ENCODE results near the gene CHST8. TPM values are rescaled to one million over a fixed set of nuclear protein-coding genes. Genes with fewer than 3 reads are reported as not detected.

CHST8 gene
- total and polyA plus RNA-seq, 2 donors: 0.23 to 0.47 TPM

- DNase-seq (ENCODE audit: low read depth in 6 of 9, low spot score in 9 of 9): no peak
- H3K4me1 ChIP-seq (ENCODE audit: control insufficient read depth in 2 of 2, insufficient read depth in 2 of 2, low read length in 2 of 2): no peaks in the 10 kb centered on the region
- no peak overlapping the region for H3K27ac ChIP-seq (ENCODE audit: low read depth in 1 of 2, low read length in 1 of 2)
- WGBS: 2% methylated on average over 35 of the region's 35 CpGs
- no peak overlapping the region for H3K4me3 ChIP-seq (ENCODE audit: low read length in 2 of 2)
- H3K9me3 ChIP-seq (ENCODE audit: control insufficient read depth in 2 of 2, insufficient read depth in 1 of 2, low read length in 1 of 2): no peaks in the 10 kb centered on the region
- H3K36me3 ChIP-seq (ENCODE audit: control insufficient read depth in 2 of 2, insufficient read depth in 2 of 2, low read length in 1 of 2): no peaks in the 10 kb centered on the region
- peaks cover 39 to 68% of the 10 kb centered on the region in 2 donors for H3K27me3 ChIP-seq (ENCODE audit: control insufficient read depth in 2 of 2, insufficient read depth in 1 of 2, low read length in 1 of 2)
These were observed 704 bp downstream of the CHST8 start for GRCh38 chr19:33622505-33622808.

- no peaks in the 10 kb centered on the region for H3K9me3 ChIP-seq (ENCODE audit: control insufficient read depth in 2 of 2, insufficient read depth in 1 of 2, low read length in 1 of 2)
- H3K27ac ChIP-seq (ENCODE audit: low read depth in 1 of 2, low read length in 1 of 2): no peak overlapping the region
- no peaks in the 10 kb centered on the region for H3K4me1 ChIP-seq (ENCODE audit: control insufficient read depth in 2 of 2, insufficient read depth in 2 of 2, low read length in 2 of 2)
- H3K36me3 ChIP-seq (ENCODE audit: control insufficient read depth in 2 of 2, insufficient read depth in 2 of 2, low read length in 1 of 2): no peaks in the 10 kb centered on the region
- 3% methylated on average over 64 of the region's 64 CpGs for WGBS
- no peak overlapping the region for H3K4me3 ChIP-seq (ENCODE audit: low read length in 2 of 2)
- no peak for DNase-seq (ENCODE audit: low read depth in 6 of 9, low spot score in 9 of 9)
- H3K27me3 ChIP-seq (ENCODE audit: control insufficient read depth in 2 of 2, insufficient read depth in 1 of 2, low read length in 1 of 2): peaks cover 39 to 66% of the 10 kb centered on the region in 2 donors
These were observed 1.2 kb downstream of the CHST8 start for GRCh38 chr19:33622809-33623511.

DNA sequence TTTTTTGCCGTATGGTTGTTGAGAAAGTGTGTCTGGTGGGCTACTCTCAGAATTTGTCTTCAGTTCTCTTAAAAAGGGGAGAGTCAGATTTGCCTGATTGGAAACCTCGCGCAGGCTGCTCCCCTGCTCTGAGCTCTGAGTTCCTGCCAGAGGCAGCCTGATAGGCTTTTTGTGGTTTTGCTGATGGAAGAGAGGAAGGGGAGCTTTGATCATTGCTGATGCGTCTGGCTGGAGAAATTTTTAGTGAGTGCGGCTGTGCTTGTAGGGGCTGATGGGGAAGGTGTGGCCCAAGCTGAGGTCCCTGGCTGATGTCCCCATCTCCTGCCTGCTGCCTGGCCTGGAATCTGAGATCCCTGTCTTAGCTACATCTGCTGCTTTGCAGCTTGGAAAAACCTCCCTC, 2.8 kb downstream of the CHST8 start:
- Histone ChIP-seq H3K27me3 (ENCODE audit: control insufficient read depth in 2 of 2, insufficient read depth in 1 of 2, low read length in 1 of 2) (peaks cover 39 to 58% of the 10 kb centered on the region in 2 donors), H3K4me1 (ENCODE audit: control insufficient read depth in 2 of 2, insufficient read depth in 2 of 2, low read length in 2 of 2) (no peaks in the 10 kb centered on the region), H3K36me3 (ENCODE audit: control insufficient read depth in 2 of 2, insufficient read depth in 2 of 2, low read length in 1 of 2) (no peaks in the 10 kb centered on the region), H3K9me3 (ENCODE audit: control insufficient read depth in 2 of 2, insufficient read depth in 1 of 2, low read length in 1 of 2) (no peaks in the 10 kb centered on the region), H3K27ac (ENCODE audit: low read depth in 1 of 2, low read length in 1 of 2) (no peak overlapping the region), H3K4me3 (ENCODE audit: low read length in 2 of 2) (no peak overlapping the region)
- 17% methylated on average over 5 of the region's 5 CpGs for WGBS
- DNase-seq (ENCODE audit: low read depth in 6 of 9, low spot score in 9 of 9): no peak

- 77% methylated on average over 5 of the region's 5 CpGs for WGBS
- Histone ChIP-seq H3K36me3 (ENCODE audit: control insufficient read depth in 2 of 2, insufficient read depth in 2 of 2, low read length in 1 of 2) (no peaks in the 10 kb centered on the region), H3K27me3 (ENCODE audit: control insufficient read depth in 2 of 2, insufficient read depth in 1 of 2, low read length in 1 of 2) (peaks cover 13 to 30% of the 10 kb centered on the region in 2 donors), H3K4me1 (ENCODE audit: control insufficient read depth in 2 of 2, insufficient read depth in 2 of 2, low read length in 2 of 2) (no peaks in the 10 kb centered on the region), H3K4me3 (ENCODE audit: low read length in 2 of 2) (no peak overlapping the region), H3K27ac (ENCODE audit: low read depth in 1 of 2, low read length in 1 of 2) (no peak overlapping the region), H3K9me3 (ENCODE audit: control insufficient read depth in 2 of 2, insufficient read depth in 1 of 2, low read length in 1 of 2) (no peaks in the 10 kb centered on the region)
- DNase-seq (ENCODE audit: low read depth in 6 of 9, low spot score in 9 of 9): no peak
These were observed 5.8 kb downstream of the CHST8 start for GRCh38 chr19:33627526-33627925.

- Histone ChIP-seq H3K9me3 (ENCODE audit: control insufficient read depth in 2 of 2, insufficient read depth in 1 of 2, low read length in 1 of 2) (no peaks in the 10 kb centered on the region), H3K27me3 (ENCODE audit: control insufficient read depth in 2 of 2, insufficient read depth in 1 of 2, low read length in 1 of 2) (peaks cover 6 to 24% of the 10 kb centered on the region in 2 donors), H3K4me3 (ENCODE audit: low read length in 2 of 2) (no peak overlapping the region), H3K27ac (ENCODE audit: low read depth in 1 of 2, low read length in 1 of 2) (no peak overlapping the region), H3K36me3 (ENCODE audit: control insufficient read depth in 2 of 2, insufficient read depth in 2 of 2, low read length in 1 of 2) (no peaks in the 10 kb centered on the region), H3K4me1 (ENCODE audit: control insufficient read depth in 2 of 2, insufficient read depth in 2 of 2, low read length in 2 of 2) (no peaks in the 10 kb centered on the region)
- no peak for DNase-seq (ENCODE audit: low read depth in 6 of 9, low spot score in 9 of 9)
- 84% methylated on average over 12 of the region's 12 CpGs for WGBS
These were observed 6.4 kb downstream of the CHST8 start for GRCh38 chr19:33627962-33628839.

GRCh38 chr19:33628921-33629825, 7.4 kb downstream of the CHST8 start:
- no peak overlapping the region for H3K4me3 ChIP-seq (ENCODE audit: low read length in 2 of 2)
- no peak overlapping the region for H3K27ac ChIP-seq (ENCODE audit: low read depth in 1 of 2, low read length in 1 of 2)
- H3K9me3 ChIP-seq (ENCODE audit: control insufficient read depth in 2 of 2, insufficient read depth in 1 of 2, low read length in 1 of 2): no peaks in the 10 kb centered on the region
- 79% methylated on average over 13 of the region's 13 CpGs for WGBS
- H3K4me1 ChIP-seq (ENCODE audit: control insufficient read depth in 2 of 2, insufficient read depth in 2 of 2, low read length in 2 of 2): no peaks in the 10 kb centered on the region
- DNase-seq (ENCODE audit: low read depth in 6 of 9, low spot score in 9 of 9): no peak
- H3K36me3 ChIP-seq (ENCODE audit: control insufficient read depth in 2 of 2, insufficient read depth in 2 of 2, low read length in 1 of 2): no peaks in the 10 kb centered on the region
- peaks cover 0 to 14% of the 10 kb centered on the region in 2 donors for H3K27me3 ChIP-seq (ENCODE audit: control insufficient read depth in 2 of 2, insufficient read depth in 1 of 2, low read length in 1 of 2)

DNA sequence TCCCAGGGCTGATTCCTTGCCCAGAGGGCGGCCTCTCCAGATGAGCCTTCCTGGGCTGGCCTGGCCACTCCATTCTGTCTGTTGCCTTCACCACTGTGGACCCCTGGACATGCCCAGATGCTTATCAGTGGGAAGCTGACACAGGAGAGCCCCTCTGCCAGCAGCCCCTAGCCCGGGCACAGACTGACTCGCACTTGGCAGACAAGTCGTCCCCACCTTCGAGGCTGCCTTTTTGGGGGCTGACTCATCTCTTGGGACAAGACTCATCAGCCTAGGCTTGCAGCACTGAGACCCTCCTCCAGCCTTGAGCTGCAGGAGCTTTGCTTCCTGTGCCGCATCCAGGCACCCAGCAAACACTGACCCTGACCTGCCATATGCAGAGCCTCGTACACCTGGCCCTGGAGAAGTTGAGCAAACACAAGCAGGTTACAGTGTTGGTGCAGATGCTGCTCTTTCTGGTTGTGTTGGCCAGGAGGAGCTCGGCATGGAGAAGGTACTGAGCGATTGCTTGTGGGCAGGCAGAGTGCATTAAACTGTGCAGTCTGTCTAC, 8.1 kb downstream of the CHST8 start:
- Histone ChIP-seq H3K27me3 (ENCODE audit: control insufficient read depth in 2 of 2, insufficient read depth in 1 of 2, low read length in 1 of 2) (peaks cover 0 to 7% of the 10 kb centered on the region in 2 donors), H3K36me3 (ENCODE audit: control insufficient read depth in 2 of 2, insufficient read depth in 2 of 2, low read length in 1 of 2) (no peaks in the 10 kb centered on the region), H3K27ac (ENCODE audit: low read depth in 1 of 2, low read length in 1 of 2) (no peak overlapping the region), H3K4me1 (ENCODE audit: control insufficient read depth in 2 of 2, insufficient read depth in 2 of 2, low read length in 2 of 2) (no peaks in the 10 kb centered on the region), H3K4me3 (ENCODE audit: low read length in 2 of 2) (no peak overlapping the region), H3K9me3 (ENCODE audit: control insufficient read depth in 2 of 2, insufficient read depth in 1 of 2, low read length in 1 of 2) (no peaks in the 10 kb centered on the region)
- DNase-seq (ENCODE audit: low read depth in 6 of 9, low spot score in 9 of 9): no peak
- 83% methylated on average over 9 of the region's 9 CpGs for WGBS

GRCh38 chr19:33630880-33631608, 9.3 kb downstream of the CHST8 start:
- Histone ChIP-seq H3K4me1 (ENCODE audit: control insufficient read depth in 2 of 2, insufficient read depth in 2 of 2, low read length in 2 of 2) (no peaks in the 10 kb centered on the region), H3K27me3 (ENCODE audit: control insufficient read depth in 2 of 2, insufficient read depth in 1 of 2, low read length in 1 of 2) (peaks cover 0 to 1% of the 10 kb centered on the region in 2 donors), H3K4me3 (ENCODE audit: low read length in 2 of 2) (no peak overlapping the region), H3K27ac (ENCODE audit: low read depth in 1 of 2, low read length in 1 of 2) (no peak overlapping the region), H3K36me3 (ENCODE audit: control insufficient read depth in 2 of 2, insufficient read depth in 2 of 2, low read length in 1 of 2) (no peaks in the 10 kb centered on the region), H3K9me3 (ENCODE audit: control insufficient read depth in 2 of 2, insufficient read depth in 1 of 2, low read length in 1 of 2) (no peaks in the 10 kb centered on the region)
- 79% methylated on average over 13 of the region's 13 CpGs for WGBS
- no peak for DNase-seq (ENCODE audit: low read depth in 6 of 9, low spot score in 9 of 9)
